HG03354 (cell line): ENCODE measurements around the gene UNCX.

Experiments
- ATAC-seq: cut with Tn5 transposase; IDR thresholded peaks from one replicate; pipeline ENCODE4 v1.9.1; 2021; ENCODE audit warnings: mild to moderate bottlenecking; ENCODE audit not compliant: unreplicated experiment, poor library complexity, severe bottlenecking

Gene UNCX

DNA sequence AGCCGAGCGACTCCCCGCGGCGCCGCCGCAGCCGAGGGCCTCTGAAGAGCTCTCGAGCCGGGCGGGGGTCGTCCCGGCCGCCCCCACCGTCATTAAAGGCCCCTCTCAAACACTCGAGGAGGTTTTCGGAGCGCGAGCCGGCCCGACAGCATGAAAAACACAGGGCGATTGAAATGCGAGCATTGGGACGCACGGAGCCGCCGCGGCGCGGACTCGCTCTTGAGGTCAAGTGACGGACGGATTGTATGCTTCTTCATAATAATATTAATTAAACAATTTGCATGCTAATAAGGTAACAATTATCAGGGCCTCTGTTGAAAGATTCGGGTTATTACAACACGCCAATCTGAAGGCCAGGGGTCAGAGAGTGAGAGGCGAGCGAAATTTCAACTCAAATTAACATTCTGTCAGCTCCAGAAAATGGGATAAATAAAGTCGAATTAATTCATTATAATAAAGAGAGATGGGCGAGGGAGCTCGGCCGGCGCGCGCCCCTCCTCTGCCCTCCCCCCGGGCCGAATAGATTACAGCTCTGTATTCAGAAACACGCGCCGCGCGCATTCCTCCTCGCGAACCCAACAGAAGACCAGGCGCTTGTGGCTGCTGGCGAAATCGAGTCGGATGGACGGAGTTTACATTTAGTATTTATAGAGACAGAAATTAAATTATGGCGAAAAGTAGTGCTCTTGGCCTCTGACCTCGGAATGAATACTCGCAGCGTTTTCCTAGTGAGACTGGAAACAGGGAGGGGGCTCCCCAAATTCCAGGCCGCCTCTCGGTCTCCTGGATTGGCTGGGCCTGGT is 2.1 kb upstream of the UNCX start:
- ATAC-seq, result no peak

GRCh38 chr7:1231214-1232102 is 1.2 kb upstream of the UNCX start:
- ATAC-seq, result no peak

- no peak for ATAC-seq
These were observed 587 bp upstream of the UNCX start for GRCh38 chr7:1232103-1232466.

DNA sequence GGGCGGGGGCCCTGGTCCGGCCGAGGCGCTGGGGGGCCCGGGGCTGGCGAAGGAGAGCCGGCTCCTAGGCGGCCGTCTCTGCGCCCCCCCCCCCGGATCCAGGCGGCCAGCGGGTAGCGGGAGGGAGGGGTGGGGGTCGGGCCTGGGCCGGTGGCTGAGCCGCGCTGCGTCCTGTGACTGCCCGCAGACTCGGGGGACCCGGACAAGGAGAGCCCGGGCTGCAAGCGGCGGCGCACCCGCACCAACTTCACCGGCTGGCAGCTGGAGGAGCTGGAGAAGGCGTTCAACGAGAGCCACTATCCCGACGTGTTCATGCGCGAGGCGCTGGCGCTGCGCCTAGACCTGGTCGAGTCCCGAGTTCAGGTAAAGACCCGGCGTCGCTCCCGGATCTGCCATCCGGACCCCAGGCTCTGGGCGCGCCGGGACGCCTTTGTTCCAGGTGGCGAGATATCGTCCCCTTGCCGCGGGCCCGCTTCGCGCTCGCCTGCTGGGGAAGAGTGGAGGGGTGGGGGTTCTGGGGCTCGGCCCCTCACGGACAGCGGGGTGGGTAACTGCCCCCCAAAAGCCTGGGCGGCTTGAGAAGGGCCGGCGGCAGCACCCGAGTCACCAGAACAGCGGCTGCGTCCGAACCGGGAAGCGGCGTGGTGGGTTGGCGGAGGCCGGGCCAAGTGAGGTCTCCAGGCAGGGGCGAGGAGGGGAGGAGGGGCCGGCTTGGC is 819 bp downstream of the UNCX start:
- ATAC-seq, result no peak

DNA sequence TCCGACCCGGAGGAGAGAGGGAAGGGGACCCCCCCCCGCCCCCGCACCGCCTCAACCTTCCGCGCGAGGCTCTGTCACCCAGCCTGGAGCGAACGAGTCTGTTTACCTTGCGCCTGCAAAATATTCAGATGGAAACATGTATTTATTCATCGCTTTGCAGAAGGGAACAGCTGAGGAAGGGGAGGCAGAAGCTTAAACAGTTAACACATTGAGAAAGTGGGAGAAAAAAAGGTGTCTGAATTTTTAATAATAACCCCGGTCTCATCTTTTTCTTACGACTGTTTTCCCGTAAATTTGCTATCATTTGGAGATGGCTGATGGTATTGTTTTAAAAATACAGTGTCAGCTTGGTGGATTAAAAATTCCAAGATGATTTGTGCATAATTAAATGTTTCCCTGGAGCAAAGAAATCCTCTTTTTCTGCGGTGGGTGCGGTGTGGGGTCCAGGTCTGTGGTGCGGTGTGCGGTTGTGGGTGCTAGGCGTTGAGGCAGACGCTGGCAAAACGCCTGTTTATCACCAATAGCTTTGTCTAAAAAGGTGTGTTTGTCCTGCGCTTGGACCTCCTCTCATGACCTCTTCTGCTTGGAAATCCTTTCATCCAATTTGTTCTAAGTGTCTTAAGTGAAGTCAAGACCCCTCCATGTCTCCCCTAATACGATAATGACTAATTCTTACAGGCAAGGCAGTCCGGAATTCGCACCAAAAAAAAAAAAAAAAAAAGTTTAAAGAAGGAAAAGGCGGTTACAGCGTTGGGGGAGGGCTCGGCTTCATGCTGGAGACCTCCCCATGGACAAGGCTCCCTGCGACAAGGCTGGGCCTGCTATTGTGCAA is 1.6 kb downstream of the UNCX start:
- ATAC-seq, result no peak

GRCh38 chr7:1234881-1235500 is 2.3 kb downstream of the UNCX start:
- no peak for ATAC-seq

- no peak for ATAC-seq
These were observed 2.9 kb downstream of the UNCX start for GRCh38 chr7:1235501-1236131.

DNA sequence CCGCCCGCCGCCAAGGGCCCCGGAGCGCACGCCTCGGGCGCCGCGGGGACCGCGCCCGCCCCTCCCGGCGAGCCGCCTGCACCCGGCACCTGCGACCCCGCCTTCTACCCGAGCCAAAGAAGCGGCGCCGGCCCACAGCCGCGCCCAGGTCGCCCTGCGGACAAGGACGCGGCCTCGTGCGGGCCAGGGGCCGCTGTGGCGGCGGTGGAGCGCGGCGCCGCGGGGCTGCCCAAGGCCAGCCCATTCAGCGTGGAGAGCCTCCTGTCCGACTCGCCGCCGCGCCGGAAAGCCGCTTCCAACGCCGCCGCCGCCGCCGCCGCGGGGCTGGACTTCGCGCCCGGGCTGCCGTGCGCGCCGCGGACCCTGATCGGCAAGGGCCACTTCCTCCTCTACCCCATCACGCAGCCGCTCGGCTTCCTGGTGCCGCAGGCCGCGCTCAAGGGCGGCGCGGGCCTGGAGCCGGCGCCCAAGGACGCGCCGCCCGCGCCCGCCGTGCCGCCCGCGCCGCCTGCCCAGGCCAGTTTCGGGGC is 3.5 kb downstream of the UNCX start:
- ATAC-seq, result no peak

- no peak for ATAC-seq
These were observed 4.4 kb downstream of the UNCX start for GRCh38 chr7:1236831-1237701.

DNA sequence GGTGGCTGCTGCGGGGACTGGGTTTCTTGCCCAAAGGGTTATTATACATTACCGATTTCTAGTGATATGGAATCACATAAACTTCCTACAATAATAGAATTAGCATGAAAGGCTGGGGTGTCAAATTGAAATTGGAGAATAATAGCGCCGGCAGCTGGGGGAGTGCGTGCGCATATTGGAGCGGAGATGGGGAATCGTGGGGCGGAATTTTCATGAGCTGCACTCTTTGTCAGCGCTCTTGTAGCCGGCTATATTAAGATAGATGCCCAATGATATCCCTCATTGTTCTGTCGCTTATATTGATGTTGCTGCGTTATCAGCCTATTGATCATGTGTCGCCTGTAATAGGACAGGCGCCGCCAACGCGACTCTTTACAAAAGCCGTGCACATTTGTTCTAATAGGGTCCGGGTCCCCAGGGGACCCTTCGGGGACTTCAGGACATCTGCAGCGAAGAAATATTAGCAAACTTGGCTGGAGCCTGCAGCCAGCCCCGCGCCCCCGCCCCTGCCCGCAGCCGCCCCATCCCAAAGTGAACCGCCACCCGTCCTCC is 5.1 kb downstream of the UNCX start:
- no peak for ATAC-seq

- no peak for ATAC-seq
These were observed 5.8 kb downstream of the UNCX start for GRCh38 chr7:1238450-1238882.

- no peak for ATAC-seq
These were observed 6.5 kb downstream of the UNCX start for GRCh38 chr7:1238931-1239802.

DNA sequence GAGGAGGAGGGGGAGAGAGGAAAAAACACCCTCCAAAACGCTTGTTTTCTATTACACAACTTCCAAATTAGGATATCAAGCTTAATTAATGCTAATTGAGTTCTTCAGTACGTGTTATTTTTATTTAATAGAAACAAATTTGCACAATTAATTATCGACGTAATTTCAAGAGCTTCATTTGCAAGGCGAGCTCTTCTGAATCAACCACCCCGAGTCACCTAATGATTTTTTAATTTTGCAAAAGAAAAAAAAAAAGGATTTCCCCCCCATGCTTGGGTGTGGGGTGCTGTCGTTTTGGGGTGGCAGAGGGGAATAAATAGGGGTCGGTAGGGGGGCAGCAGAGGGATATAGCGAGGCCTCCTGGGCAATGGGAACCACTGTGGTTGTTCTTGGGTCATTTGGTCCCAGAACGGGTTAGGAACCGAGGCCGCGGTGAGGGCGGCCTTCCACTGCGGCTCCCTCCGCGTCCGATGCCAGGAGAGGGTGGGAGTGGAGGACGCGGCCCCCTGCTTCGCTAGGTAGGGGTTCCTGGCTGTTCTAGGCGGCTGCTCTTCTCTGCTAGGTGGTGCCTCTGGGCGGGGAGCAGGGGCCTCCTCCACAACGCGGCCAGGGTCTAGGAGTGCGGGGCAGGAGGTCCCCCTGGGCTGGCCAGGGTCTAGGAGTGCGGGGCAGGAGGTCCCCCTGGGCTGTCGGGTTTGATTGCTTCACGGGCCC is 7.3 kb downstream of the UNCX start:
- ATAC-seq, result no peak

- ATAC-seq, result no peak
These were observed 8.0 kb downstream of the UNCX start for GRCh38 chr7:1240517-1241257.

DNA sequence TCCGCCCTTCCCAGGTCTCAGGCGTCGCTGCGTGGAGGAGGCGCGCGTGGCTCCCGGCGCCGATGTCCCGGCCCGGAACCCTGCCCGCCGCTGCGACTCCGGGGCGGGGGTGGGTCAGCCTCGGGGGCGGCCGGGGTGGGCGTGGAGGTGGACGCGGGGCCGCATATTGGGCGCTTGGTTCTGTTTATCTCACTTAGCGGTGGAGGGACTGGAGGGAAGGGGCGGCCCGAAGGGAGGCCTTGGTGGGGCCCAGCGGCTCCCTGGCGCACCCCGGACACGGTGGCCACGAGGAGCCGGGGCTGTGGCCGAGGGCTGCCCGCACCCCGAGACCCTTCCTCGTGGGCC is 8.6 kb downstream of the UNCX start:
- ATAC-seq, result no peak
